Left forelimb (tissue), 1 donor: ENCODE results near the gene PRPSAP1.
"Not testable (repeated sequence)": the region's sequence is repeated elsewhere in the genome, so short reads cannot be mapped to it uniquely, and the experiment has no call there.

ENCODE experiments used
- DNase-seq: peaks from one replicate; pipeline ENCODE4 v3.0.0-alpha.2; 2018; ENCODE audit warnings: low spot score

The PRPSAP1 gene

DNA sequence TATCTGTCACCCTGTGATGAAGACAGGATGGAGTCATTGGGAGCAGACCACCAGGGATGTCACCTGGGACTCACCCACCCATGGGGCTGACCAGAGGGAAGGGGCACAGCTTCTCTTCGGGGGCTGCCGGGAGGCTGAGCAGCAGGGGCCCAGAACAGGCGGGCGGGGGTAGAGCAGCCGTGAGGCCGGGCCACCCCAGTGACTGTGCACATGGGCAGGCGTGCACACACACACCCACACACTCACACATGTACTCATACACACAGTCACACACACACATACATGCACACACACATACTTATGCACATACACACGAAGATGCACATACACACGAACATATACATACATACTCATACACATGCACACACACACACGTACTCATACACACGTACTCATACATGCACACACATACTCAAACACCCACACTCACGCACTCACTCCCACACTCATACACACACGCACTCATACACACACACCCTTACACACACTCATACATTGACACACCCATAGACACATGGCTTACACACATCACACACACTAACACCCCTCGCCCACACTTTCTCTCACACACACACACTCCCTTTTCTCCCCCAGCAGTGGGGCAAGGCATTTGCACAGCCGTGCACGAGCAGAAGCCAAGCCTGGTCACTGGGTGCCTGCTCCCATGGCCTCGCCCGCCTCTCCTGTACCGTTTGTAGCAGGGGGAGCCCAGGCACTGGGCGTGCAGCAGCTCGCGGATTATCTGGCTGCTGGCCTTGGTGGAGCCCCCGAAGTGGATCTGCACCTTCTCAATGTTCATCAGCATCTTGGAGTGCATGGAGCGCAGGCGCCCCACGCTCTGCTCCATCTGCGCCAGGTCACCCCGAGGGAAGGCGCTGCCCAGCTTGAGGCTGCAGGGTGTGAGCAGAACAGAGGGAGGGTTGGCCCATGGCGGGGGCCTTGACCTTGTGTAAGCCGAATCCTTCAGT is 76.1 kb downstream of the PRPSAP1 start:
- no peak for DNase-seq

DNA sequence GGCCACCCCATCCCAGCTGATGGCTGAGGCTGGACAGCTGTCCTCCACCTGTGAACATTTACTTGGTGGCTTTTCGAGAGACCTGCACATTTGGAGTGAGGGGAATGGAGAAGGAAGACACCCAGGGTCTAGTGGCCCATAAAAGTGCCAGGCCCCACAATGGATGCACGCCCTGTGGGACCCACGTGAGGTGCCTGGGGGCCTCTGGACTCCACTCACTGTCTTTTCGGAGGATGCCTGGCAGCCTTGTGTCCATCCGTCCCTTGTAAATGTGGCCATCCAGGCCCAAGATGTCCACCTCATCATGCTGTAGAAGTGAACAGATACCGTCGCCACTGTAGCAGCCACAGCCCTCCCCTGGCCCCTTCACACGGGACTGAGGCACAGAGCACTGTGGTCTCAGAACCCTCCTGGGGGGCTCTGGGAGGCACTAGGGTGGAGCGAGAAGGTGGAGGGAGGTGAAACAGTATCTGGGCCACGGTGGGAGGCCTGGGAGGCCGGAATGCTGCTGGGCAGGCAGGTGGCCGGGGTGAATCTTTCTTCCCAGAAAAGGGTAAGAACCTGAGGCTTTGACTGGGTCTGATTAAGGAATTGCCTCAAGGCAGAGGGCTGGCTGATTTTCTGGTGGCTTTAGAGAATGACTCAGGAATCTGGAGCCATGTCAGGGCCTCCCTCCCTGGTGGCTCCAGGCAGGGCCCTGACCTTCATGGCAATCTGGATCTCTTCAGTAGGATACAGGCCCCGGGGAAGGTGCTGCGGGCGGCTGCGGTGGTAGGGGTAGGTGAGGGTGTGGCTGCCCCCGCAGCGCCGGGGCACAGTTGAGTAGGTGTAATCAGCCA is 77.0 kb downstream of the PRPSAP1 start:
- DNase-seq = no peak

DNA sequence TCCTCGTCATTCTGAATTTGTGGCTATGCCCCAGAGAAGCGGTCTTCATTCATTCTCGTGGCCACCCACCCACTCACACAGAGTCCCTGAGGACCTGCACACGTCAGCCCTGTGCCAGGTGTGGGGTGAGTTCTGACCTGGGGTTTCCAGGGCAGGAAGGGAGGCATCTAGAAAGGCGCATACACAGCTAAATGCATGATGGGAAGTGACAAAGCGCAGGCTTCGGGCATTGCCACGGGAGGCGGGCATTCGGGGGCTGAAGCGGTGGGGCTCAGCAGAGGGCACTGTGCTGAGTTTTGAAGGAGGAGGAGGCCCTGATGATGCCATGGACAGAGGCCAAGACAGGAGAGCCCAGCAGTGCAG is 77.7 kb downstream of the PRPSAP1 start:
- DNase-seq = no peak

DNA sequence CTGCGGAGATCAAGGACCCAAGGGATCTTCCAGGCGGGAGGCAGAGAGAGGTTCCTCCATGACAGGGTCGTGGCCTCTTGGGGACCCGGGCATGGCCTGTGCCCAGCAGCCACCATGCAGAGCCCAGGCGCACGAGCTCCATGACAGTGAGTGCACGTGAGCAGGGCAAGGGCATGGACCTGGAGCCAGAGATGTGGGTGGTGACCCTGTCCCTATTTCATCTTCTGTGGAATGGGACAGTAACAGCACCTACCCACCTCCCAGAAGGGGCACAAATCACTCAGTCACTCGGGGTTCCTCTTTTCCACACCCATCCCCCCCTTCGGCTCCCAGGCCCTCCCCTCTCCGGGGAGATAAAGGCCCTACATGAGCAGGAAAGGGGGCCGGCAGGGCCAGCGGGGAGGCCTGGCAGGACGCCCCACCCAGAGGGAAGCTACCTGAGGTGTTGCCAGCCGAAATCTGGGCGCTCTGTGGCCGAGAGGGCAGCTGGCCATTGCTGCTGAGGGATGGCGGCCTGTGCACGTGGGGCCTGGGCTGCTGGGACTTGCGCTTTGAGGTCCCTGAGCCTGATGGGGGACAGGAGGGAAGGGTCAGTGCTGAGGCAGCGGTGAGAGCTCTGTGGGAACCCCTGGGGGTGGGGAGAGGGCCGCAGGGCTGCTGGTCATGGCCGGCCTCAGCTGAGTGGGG is 78.2 kb downstream of the PRPSAP1 start:
- no peak for DNase-seq

DNA sequence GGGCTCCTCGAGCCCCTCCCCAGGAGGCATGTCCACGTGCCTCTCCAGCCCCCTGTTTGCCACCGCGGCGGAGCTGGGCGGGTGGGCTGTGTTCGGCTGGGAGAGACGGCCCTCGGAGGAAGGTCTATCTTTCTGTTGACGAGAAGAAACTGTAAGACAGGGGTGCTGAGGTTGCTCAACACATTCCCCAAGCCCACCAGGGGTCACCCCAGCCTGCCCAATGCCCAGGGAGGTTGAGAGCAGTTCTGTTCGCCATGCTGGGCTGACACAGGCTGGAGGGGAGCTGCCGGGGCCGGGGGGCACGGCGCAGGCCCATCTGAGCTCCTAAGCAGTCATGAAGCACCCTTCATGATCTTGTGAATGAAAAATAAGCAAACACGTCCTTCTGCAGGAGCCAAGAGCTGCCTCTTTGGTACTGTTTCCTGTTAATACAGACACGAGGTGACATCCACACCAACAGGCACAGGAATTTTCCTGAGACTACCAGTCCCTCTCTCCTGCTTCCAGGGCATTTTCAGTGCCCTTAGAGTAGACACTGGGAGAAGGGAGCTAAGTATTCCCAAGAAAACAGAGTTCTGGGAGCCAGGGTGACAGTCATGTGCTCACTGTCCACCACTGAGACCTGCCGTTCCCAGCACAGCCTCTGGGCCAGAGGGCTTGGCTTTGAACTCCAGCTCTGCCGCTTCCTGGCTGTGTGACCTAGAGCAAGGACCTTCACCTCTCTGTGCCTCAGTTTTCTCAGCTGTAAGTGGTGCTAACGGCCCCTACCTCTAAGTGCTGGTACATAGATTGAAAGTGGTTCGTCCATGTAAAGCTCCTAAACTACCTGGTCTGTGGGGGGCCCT is 79.4 kb downstream of the PRPSAP1 start:
- no peak for DNase-seq

DNA sequence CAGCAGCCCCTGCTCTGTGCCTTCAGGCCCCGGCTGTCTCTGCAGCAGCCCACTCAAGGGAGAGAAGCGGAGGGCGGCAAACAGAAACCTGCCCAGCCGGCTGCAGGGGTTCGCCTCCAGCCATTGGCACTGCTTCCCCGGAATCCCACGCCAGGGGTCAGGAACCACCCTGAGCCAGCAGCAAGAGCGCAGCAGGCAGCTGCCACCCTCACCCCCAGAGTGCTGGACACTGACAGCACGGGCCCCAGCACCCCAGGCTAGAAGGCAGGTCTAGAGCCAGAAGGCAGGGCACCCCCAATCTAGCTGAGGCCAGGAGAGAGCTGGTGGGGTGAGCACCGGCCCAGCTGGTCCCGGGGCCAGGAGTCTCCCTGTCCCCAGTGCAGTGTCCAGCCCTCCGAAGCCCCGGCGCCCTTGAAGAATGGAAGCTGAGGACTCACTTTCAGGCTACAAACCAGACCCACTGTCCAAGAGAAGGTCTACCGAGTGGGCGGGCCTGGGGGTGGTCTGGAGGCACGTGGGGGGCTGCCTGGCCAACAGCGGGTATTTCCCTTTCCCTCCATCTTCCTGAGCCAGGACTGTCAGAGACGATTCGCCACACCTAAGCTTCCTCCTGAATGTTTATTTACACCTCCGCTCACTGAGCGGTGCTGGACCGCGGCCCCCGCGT is 80.1 kb downstream of the PRPSAP1 start:
- DNase-seq = no peak

DNA sequence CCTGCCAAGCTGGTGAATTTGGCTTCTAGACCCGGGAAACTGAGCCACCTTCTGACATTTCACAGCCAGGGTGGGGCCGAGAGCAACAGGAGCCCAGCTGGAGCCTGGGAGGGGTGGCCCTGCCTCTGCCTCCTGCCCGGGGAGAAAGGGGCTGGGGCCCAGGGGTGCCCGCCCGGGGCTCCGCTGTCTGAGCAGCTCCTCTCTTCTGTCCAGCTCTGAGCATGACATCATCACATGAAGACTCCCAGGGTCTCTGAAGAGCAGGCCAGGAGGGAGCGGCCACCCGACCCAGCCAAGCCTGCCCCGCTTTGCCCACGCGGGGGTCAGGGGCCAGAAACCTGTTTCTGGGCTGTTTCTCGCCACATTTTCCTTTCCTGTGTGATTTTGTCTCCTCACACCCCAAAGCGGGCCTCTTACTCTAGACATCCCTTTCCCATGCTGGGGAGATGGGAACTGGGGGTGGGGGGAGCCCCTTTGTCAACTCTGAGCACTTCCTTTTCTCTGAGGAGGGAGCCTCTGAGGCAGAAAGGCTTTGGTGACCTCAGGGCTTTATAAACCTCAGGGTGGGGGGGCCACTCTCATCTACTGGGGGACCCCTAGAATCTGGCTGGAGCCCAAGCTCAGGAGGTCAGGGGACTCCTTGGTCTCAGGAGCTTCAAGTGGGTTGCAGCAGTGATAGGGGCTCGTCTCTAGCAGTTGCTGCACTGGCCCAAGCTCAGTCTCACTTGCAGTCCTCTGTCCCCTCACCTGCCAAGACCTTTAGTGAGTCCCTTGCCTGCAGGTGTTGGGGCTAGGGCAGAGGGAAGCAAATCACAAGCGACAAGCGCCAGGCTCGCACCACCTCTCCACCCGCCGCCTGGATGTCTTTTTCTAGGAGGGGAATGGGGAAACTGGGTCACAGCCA is 80.9 kb downstream of the PRPSAP1 start:
- no peak for DNase-seq

DNA sequence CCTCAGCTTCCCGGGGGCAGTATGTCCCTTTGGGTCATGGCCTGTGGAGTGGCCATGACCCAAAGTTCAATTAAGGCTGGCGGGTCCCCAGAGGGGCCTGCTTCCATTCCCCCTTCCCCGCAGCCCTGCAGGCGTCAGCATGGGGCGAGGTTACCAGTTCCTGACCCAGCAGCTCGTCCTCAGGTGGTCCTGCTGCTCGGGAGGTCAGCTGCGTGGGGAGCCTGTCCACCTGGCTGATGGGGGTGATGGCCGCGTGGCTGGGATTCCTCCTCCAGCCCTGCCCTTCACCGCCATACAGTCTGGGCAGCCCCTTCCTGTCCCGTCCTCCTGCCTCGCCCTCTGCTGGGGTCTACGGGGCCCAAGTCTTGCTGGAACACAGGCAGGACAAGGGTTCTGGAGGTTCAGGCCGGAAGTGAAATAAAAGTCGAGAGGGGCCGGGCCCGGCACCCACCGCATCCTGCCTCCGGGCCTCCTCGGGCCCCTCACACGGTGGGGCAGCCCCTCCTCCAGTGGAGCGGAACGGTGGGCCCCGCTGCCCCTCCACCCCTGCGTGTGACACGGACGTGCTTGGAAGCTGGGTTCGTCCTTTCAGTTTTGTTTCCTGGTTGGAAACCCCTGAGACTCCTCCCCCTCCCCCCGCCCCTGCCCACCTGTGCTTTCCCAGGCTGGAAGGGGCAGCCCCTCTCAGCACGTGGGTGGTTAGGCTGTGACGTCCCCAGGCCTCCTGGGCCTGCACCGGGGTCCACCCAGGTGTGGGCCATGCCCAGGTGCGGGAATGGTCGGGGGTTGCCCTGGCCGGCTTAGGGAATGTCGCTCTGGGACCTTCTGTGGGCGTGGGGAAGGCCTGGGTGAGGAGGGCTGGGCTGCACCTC is 81.8 kb downstream of the PRPSAP1 start:
- no peak for DNase-seq

DNA sequence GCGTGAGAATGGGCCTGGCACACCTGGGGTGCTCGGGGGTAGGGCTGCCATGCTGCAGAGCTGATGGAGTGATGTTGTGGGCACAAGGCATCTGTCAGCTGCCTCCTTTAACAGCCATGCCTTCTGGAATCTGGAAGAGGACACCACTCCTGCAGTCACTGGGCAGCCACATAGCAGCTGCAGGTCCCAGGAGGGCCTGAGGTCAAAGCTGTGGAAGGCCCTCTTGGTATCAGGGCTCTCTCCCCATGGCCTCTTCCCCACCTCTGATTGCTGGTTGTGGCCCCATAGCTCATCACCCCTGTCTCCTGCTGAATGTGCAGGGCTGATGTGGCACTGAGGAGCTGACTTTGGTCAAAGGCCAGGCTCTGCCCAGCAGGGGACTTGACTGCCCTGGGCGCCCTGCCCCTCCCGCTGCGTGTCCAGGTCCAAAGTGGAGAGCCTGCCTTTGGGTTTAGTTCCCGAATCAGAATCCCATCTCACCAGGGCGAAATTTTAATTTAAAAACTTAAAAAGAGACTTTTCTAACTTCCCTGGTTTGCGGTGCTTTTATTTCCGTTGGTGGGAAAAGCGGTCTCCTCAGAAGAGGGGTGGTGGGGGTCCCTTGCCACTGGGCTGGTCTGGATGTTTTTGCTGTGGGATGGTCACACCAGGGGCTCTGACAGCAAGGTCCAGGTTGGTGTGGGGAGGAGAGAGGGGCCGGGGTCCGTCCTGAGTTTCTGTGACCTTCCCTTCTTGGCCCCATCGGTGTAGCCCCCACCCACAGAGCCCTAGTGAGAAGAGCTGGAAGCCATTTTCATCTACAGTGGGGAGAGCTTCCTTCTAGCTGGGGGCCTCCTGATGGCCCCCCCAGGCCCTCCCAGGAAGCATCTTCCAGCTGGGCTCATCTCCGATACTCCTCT is 82.7 kb downstream of the PRPSAP1 start:
- no peak for DNase-seq

DNA sequence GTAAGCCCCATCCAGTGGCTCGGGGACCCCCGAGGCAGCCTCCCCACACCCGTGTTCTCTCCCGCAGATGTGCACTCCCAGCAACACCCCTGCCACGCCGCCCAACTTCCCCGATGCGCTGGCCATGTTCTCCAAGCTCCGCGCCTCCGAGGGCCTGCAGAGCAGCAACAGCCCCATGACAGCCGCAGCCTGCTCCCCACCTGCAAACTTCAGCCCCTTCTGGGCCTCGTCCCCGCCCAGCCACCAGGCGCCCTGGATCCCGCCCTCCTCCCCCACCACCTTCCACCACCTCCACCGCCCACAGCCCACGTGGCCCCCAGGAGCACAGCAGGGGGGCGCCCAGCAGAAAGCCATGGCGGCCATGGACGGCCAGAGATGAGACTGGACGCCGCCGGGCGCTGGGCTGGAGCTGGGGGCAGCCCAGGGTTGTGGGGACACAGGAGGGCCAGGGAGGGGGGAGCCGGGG is 83.6 kb downstream of the PRPSAP1 start:
- DNase-seq = no peak

DNA sequence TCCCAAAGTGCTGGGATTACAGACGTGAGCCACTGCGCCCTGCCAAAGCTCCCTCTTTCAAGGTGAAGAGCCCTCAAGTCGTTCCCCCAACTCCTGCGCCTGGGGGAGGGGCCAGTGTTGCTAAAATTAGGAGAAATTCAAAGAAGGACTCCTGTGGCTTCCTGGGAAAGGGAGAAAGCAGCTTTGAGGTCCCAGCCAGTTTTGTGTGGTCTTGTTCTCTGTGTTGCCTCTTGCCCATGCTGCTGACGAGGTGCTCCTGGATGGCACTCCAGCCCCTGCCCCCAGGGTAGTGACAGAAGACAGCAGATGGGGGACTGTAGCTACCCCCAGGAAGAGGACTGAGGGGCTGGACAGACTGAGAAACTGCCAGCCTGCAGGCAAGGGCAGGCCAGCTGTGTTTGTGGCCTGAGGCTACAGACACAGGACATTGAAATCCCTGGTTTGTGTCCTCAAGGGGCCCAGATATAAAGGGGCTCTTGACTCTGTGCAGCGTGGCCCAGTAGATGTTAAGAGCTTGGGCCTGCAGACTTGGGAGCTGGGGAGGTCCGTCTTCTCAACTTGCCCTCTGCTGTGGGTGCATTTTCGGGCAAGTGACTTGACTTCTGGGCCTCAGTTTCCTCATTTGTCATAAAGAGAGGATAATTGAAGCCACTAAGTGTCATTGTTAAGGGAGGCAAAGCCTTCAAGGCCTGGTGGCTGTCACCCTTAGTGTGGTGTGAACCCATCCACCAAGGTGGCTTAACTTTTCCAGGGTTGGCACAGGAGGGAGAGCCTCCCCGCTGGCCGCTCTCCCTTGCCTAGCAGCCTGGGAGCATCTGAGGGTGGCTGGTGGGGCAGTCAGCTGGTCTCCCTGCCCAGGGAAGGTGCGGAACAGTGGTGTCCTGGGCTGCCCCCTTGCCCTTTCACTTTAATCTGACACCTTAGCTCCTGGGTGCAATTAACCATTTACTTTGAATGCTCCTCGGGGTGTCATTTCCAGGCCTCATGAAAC is 84.4 kb downstream of the PRPSAP1 start:
- no peak for DNase-seq

DNA sequence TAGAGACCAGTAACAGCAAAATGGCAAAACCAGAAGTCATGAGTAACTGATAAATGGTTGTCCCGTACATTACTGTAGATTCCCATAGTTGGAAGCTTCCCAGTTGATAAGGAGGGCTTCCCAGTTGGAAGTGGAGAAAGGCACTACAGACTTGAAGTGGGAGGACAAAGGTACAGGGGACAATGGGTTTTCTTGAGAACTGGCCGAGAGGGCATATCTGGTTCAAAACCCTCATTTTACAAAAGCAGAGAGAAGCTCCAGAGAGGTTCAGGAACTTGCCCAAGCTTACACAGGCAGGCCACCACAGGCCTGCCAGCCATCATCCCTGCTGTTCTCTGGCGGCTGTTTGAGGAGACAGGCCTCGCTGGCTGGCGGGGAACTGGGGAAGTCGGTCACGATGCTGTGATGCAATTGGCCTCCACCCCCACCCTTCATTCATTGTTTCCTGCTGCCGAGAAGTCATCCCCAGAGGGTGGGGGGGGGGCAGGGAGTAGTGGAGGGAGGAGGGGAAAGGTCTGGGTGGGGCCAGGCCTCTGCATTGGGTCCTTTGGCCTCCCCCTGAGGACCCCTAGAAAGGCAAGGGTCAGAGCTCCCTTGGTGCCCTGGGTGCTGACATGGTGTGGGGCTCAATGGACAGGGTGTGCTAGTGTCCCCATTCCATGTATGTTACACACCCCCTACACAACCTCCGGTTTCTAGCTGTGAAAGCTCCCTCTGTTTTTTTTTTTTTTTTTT is 85.5 kb downstream of the PRPSAP1 start:
- DNase-seq = no peak

DNA sequence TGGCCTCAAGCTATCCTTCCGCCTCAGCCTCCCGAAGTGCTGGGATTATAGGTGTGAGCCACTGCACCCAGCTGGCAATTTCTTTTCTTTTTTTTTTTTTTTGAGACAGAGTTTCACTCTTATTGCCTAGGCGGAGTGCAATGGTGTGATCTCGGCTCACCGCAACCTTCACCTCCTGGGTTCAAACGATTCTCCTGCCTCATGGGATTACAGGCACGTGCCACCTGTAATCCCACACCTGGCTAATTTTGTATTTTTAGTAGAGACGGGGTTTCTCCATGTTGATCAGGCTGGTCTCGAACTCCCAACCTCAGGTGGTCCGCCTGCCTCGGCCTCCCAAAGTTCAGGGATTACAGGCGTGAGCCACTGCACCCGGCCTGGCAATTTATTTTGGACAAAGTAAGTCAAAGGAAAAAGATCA is 86.1 kb downstream of the PRPSAP1 start:
- DNase-seq = not testable (repeated sequence)

DNA sequence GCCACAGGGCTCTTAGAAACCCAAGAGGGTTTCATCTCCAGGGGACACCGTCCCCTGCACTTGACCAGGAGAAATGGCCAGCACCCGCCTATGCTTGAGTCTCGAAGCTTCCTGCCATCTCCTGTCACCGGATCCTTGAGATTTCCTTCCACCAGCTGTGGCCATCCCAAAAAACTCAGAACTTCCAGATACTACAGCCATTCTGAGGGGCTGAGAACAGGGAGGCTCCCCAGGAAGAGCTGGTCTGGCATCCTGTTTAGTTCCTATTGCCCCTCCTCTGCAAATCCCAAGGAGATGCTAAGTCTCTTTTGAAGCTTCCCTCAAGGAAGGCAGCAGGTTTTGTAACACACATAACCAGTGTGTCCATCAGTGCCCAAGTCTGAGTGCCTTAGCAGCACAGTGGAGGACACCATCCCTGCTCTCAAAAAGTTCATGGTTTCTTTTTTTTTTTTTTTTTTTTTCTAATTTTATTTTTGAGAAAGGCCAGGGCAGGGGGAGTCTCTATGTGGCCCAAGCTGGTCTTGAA is 86.6 kb downstream of the PRPSAP1 start:
- DNase-seq = no peak

DNA sequence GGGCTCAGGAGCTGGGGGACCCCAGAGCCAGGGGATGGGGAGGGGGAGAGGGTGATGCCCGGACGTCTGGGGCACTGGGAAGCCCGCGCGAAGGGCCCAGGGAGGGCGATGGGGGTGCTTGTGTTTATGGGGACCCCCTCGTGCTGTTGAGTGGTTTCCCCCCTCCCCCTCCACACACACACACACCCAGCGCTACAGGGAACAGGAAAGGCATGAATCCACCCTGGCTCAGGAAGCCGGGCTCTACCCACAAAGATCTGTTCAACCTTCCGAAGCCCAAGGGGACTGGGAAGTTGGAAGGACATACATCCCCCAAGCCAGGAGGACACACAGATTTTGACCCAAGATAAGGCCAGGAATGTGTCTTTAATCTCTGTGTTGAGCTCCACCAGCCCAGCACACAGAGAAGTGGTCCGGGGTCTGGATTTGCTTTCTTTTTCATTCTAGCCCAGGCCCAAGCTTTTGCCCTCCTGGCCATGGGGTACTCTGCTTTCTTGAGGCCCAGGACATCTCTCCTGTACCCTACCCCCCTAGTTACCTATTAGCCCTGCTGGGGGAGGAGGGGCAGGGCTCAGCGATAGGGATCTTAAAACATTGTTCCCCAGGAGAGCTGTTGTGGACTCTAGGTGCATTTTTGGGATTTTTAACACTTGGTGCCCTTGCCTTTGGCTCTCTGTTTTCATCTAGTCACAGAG is 87.3 kb downstream of the PRPSAP1 start:
- no peak for DNase-seq
